HG03039 (cell line): ENCODE measurements around the gene CAPN10.

ENCODE experiments used
- ATAC-seq: cut with Tn5 transposase; IDR thresholded peaks from one replicate; pipeline ENCODE4 v1.9.1; 2021; ENCODE audit warnings: mild to moderate bottlenecking, moderate library complexity; ENCODE audit not compliant: unreplicated experiment

Gene CAPN10

DNA sequence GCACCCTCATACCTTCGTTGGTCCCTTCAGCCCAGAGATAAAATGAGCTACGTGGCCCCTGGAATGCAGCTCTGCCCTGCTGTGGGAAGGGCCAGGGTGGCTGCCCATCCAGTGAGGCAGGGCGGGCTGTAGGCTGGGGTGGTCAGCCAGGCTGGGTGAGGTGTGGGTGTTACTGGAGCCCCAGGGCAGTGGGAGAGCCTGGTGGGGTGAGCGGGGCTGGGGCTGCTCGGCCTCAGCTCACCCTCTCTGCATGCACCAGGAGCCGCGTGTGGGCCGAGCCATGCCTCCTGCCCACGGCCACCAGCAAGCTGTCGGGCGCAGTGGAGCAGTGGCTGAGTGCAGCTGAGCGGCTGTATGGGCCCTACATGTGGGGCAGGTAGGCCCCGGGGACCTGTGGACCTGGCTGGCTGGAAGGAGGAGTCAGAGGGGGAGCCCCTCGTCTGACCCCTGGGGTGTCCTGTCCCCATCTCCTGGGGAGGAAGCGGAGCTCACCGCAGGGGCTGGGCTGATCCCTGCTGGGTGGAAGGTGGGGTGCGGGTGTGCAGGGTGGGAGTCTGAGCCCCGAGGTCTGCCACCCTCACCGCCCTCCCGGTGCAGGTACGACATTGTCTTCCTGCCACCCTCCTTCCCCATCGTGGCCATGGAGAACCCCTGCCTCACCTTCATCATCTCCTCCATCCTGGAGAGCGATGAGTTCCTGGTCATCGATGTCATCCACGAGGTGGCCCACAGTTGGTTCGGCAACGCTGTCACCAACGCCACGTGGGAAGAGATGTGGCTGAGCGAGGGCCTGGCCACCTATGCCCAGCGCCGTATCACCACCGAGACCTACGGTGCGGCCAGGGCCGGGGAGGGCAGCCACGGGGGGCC, 12.8 kb upstream of the CAPN10 start:
- ATAC-seq, result no peak

- no peak for ATAC-seq
Measured at GRCh38 chr2:240574386-240575100, 12.0 kb upstream of the CAPN10 start.

DNA sequence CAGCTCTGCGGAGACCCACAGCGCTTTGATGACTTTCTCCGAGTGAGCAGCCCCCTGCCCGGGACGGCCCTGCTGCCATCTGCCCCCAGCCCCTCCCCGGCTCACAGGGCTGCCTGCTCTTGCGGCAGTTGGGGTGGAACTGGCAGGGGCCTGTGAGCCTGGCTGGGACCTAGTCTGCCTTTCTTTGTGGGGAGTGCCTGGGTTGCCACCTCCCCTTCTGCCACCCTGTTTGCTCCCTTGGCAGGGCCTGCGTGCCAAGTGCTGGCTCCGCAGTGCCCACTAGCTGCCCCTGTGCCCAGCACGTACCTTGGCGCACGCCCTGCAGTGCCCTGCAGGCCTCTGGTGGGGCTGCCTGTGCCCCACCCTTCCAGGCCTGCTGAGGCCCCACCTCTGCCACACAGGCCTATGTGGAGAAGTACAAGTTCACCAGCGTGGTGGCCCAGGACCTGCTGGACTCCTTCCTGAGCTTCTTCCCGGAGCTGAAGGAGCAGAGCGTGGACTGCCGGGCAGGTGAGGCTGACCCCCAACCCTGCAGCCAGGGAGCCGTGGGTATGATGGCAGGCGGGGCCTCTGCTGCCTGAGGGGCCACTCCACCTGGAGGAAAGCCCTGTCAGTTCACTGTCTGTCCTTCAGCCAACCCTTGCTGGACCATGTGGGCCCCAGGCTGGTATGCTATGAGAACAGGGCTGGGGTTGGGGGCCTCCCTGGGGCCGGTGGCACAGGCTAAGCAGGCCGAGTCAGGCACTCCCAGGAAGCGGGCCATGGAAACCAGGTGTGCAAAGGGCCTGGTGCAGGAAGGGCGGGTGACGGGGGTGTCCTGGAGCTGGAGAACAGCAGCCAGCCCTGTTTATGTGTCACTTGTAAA, 11.2 kb upstream of the CAPN10 start:
- no peak for ATAC-seq

GRCh38 chr2:240576036-240576435, 10.5 kb upstream of the CAPN10 start:
- ATAC-seq, result no peak

DNA sequence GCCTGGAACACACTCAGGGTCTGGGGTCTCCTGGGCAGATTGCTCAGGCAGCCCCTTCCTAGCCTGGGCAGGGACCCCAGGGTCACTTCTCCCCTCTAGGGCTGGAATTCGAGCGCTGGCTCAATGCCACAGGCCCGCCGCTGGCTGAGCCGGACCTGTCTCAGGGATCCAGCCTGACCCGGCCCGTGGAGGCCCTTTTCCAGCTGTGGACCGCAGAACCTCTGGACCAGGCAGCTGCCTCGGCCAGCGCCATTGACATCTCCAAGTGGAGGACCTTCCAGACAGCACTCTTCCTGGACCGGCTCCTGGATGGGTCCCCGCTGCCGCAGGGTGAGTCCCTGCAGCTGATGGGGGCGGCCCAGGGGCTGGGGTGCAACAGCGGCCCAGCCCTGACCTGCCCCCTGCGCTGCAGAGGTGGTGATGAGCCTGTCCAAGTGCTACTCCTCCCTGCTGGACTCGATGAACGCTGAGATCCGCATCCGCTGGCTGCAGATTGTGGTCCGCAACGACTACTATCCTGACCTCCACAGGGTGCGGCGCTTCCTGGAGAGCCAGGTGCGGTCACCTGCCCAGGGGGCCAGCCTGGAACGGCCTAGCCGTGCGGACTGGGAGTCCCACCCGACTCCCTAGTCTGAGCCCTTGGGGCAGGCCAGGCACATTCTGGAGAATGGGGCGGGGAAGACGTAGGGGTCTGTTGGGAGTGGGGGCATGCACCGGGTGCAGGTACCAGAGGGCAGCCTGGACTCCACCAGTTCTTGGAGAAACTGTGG, 9.9 kb upstream of the CAPN10 start:
- ATAC-seq, result no peak

DNA sequence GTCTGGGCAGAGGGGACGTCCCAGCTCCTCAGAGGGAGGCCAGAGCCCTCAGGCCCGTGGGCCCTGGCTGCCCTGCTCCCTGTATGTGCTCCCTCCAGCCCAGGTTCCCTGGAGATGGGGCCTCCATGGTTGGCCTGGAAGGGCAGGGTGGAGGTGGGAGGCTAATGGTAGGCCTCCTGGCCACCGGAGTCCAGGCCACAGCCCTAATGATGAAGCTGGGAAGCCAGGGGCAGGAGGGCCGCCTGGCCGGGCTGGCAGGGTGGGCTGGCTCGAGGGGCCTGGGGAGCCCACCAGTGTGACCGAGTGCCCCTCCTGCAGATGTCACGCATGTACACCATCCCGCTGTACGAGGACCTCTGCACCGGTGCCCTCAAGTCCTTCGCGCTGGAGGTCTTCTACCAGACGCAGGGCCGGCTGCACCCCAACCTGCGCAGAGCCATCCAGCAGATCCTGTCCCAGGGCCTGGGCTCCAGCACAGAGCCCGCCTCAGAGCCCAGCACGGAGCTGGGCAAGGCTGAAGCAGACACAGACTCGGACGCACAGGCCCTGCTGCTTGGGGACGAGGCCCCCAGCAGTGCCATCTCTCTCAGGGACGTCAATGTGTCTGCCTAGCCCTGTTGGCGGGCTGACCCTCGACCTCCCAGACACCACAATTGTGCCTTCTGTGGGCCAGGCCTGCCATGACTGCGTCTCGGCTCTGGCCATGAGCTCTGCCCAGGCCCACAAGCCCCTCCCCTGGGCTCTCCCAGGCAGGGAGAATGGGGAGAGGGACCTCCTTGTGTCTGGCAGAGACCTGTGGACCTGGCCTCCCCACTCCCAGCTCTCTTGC, 9.0 kb upstream of the CAPN10 start:
- ATAC-seq, result no peak

GRCh38 chr2:240578110-240578450, 8.5 kb upstream of the CAPN10 start:
- ATAC-seq, result no peak

DNA sequence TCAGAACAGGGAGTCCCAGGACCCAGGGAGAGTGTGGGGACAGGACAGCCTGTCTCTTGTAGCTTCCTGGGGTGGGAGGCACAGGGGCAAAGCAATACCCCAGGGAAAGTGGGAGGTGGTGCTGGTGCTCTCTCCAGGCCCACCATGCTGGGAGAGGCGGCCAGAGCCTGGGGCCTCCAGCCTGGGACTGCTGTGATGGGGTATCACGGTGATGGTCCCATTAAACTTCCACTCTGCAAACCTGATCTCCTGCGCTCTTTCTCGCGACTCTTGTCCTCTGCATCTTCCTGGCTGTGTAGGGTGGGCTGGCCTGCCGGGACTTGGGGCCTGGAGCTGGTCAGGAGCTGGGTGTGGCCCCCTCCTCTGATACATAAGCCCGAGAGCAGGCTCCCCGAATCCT, 8.0 kb upstream of the CAPN10 start:
- ATAC-seq, result no peak

- ATAC-seq, result no peak
Measured at GRCh38 chr2:240579071-240579762, 7.3 kb upstream of the CAPN10 start.

- ATAC-seq, result no peak
Measured at GRCh38 chr2:240579771-240580614, 6.5 kb upstream of the CAPN10 start.

- no peak for ATAC-seq
Measured at GRCh38 chr2:240581811-240582210, 4.7 kb upstream of the CAPN10 start.

- no peak for ATAC-seq
Measured at GRCh38 chr2:240582781-240583180, 3.8 kb upstream of the CAPN10 start.

DNA sequence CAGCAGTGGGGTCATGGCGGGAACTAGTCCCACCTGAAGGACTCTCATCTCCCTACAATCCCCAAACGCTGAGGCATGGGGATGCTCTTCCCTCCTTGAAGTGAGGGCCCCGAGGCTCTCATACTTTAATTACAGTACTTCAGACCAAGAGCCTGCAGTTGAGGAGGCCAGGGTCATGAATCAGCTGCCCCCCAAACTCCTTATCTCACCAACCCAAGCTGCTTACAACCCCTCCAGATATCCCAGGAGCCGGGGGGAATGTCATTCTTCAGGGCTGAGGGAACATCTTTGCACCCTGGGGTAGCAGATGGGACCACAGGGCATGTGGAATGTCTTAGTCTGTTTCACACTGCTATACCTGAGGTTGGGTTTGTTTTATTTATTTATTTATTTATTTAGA, 2.8 kb upstream of the CAPN10 start:
- no peak for ATAC-seq

DNA sequence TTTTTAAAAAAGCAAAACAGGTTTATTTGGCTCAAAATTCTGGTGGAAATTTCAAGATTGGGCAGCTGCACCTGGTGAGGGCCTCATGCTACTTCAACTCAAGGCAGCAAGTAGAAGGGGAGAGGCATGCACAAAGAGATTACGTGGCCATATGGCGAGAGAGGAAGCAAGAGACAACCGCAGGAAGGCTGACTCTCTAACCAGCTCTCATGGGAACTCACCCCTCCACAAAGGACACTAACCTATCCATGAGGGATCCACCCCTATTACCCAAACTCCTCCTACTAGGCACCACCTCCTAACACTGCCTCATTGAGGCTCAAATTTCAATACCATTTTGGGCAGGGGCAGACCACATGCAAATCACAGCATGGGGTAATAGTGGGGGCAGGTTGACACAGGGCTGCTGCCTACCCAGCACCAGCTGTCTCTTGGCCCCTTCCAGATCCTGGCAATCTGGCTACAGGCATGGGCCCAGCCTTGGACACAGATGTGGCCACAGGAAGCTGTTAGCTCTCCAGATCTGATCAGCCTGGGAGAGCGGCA, 2.0 kb upstream of the CAPN10 start:
- ATAC-seq, result peak; percentile 44

GRCh38 chr2:240585101-240585500, 1.4 kb upstream of the CAPN10 start:
- ATAC-seq, result peak; percentile 12

GRCh38 chr2:240585681-240586197, 795 bp upstream of the CAPN10 start:
- ATAC-seq, result no peak

- ATAC-seq, result peak; percentile 3
Measured at GRCh38 chr2:240586919-240587800, 626 bp downstream of the CAPN10 start.
